HG02571 (cell line): ENCODE results near the gene CIITA.

Source experiments
- ATAC-seq: cut with Tn5 transposase; IDR thresholded peaks from one replicate; pipeline ENCODE4 v1.9.1; 2021; ENCODE audit warnings: mild to moderate bottlenecking, moderate library complexity; ENCODE audit not compliant: unreplicated experiment

CIITA gene

DNA sequence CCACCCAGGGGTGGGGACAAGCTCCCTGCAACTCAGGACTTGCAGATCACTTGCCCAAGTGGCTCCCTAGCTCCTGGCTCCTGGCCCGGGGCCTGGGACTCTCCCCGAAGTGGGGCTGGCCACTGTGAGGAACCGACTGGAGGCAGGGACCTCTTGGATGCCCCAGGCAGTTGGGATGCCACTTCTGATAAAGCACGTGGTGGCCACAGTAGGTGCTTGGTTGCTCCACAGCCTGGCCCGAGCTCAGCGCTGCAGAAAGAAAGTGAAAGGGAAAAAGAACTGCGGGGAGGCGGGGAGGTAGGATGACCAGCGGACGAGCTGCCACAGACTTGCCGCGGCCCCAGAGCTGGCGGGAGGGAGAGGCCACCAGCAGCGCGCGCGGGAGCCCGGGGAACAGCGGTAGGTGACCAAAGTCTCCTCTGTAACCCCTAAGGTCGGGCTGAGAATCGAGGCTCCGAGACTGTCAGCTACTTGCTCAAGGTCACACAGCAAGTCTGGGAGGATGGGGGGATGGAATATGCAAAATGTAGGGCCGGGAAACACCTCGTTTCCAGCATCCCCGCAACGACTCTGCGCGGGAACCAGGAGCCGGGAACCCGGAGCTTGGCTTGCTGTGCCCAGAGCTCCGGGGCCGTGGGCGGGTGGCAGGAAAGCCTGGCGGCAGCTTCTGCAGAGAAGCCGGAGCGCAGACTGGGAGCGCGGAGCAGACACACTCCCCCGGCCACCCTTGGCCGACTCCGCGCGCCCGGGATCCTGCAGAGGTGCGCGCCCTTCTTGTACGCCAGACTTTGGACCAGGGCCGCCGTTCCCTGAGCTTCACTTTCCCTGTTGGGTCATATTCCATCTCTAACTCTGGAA lies 1.9 kb downstream of the CIITA start:
- no peak for ATAC-seq

DNA sequence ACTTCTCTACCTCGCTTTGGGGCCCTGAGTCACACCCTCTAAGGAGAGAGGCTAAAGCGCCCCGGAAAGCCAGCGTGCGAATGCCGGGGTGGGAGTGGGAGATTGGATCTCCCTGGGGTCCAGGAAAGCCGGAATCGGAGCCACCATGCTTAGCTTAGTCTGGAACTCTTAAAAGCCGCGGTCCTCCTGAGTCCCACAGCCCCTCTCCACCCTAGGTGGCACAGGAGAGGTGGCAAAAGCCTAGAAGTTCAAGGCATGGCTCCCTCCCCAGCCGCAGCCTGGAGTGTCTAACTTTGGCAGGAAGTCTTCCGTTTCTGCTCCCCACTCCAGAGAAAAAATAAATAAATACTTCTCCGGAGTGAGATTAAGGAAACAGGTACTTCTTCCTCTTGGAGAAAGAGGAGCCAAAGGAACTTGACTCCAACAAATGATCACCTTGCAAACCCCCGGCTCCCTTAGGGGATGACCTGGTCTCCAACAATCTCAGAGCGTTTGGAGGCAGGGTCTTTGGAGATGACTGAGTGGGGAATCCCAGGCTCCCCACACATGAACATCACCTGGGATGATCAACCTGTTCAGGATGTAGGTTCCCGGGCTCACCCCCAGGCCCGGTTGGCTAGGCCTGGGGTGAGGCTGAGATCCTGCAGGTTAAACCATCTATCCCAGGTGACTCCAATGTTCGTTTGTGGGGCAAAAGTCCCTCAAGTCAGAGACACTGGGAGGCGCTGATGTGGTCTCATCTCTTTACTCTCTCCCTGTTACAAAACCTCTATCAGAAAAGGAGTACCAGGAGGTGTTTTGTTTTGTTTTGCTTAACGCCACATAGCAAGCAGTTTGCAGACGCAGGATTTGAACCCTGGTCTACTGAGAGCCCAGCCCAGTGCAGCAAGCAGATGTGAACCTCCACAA lies 2.9 kb downstream of the CIITA start:
- no peak for ATAC-seq

DNA sequence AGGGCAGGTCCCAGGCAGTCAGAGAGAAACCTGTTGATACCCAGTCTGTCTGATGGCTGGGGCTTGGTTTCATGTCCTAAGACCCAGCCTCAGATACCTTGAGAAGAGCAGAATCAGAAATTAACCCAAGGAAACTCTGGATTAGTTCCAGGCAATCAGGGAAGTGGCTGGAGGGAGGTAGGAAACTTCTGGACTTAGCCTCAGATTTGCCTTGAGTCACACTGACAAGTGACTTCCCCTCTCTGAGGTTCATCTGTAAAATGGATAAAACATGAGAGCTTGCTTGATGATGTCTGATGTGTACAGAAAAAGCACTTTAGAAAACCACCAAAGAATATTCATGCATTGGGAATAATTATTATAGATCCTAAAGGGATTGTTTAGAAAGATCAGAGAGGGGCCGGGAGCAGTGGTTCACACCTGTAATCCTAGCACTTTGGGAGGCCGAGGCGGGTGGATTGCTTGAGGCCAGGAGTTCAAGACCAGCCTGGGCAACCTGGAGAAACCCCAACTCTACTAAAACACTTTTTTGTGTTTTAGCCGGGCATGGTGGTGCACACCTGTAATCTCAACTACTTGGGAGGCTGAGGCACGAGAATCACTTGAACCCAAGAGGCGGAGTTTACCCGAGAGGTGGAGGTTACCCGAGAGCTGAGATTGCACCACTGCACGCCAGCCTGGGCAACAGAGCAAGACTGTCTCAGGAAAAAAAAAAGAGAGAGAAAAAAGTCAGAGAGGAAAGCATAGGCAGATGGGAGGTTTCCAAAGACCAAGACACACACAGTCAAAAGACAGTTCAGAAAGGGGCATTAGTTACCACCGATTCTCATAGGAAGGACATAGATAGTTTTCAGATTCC lies 3.8 kb downstream of the CIITA start:
- ATAC-seq, result no peak

DNA sequence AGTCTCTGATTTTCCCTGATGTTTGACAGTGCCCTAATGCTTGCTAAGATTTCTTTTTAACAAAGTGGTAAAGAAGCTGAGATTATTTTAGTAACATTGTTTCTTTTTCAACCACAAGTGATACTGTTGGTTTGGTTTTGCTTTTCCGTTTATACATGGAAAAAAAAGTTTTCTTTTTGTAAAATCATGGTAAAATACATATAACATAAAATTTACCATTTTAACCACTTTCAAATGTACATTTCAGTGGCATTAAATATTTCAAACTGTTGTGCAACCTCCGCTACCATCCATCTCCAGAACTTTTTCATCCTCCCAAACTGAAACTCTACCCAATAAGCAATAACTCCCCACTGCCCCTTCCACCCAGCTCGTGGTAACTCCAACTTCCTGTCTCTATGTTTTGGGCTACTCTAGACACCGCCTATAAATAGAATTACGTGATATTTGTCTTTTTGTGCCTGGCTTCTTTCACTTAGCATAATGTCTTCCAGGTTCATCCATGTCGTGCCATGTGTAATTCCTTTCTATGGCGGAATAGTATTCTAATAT lies 4.6 kb downstream of the CIITA start:
- no peak for ATAC-seq

DNA sequence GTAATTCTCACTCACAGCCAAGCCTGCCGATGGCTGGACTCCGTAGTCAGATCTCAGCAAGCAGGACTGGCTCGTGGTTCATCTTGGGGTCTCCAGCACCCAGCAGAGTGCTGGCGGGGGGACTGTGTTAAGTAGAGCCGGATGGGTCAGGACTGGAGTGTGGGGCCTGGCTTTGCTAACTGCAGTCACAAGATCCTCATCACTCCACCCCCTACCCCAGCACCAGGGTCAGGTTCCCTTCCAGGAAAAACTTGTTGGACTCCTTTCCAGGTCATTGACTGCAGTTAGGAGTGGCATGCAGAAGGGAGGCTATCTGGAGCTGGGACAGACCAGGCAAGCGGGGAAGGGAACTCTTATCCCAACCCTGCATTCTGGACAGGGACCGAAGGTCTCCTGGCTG lies 6.0 kb downstream of the CIITA start:
- ATAC-seq, result no peak

DNA sequence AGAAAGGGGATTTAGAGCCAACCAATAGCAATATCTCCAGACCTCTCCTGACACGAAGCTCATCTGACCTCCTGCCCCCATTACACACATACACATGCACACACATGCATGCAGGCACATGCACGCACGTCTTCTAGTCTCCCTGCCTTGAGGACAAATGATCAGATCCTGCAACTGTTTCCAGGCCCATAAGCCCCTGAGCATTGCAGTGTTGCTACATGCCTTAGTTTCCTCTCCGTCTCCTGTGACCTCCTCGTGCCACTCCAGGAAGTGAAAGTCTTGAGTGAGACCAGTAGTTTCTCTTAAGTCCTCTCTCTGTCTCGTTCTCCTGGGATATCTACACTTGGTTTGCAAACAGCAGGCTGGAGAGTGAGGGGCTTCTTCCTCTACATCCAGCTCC lies 8.2 kb downstream of the CIITA start:
- no peak for ATAC-seq

DNA sequence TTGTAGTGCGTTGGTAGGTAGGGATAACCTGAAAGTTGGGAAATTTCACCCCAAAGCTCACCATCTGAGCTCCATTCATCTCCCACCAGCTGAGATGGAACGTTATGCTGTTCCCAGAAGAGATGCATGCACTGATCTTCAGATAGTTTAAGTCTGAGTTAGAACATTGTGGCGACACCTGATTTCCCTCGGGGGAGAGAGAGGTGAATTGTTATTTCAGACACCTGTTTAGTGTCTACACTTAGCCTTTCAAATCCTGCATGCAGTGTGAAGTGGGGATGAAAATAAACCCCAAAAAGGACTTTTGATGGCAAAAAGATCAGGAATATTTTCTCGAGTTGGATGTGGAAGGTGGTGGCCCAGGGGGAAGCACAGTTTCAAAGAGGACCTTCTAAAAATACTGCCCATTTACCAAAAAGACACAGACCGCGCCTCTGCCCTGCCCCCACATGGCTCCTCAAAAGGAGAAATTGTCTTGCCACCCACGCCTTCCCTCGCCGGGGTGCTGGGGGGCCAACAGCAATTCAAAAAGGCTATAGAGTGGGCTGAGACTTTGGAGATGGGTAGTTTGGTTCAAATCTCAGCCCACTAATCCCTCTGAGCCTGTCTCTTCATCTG lies 11.4 kb downstream of the CIITA start:
- no peak for ATAC-seq

DNA sequence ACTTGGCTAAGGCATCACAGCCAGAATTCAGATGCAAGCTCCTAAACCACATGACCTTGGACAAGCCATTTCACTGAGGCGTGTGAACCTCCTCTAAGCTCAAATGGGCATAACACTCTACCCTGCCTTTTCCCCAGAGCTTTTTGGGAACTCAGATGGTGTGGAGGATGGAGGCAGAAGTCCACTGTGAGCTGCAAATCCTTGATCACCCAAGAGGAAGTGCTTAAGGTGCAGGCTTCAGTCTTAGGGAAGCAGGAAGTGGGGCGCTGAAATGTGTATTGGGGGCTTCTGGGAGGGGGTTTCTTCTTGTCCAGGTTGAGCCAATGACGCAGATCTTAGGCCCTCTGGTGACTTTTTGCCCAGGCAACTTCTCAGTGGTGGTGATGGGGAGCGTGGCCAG lies 12.9 kb downstream of the CIITA start:
- ATAC-seq, result no peak

DNA sequence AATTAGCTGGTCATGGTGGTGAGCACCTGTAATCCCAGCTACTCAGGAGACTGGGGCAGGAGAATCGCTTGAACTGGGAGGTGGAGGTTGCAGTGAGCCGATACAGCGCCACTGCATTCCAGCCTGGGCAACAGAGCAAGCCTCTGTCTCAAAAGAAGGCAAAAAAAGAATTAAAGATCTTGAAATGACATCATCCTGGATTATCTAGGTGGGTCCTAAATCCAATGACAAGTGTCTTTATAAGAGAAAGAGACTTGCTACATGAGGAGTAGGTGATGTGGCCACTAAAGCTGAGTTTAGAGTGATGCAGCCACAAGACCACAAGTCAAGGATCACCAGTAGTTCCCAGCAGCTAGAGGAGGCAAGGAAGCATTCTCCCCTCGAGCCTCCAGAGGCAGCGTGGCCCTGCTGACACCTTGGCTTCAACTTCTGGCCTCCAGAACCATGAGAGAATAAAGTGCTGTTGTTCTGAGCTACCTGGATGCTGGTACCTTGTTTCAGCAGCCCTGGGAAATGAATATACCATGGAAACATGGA lies 15.8 kb downstream of the CIITA start:
- ATAC-seq, result no peak

DNA sequence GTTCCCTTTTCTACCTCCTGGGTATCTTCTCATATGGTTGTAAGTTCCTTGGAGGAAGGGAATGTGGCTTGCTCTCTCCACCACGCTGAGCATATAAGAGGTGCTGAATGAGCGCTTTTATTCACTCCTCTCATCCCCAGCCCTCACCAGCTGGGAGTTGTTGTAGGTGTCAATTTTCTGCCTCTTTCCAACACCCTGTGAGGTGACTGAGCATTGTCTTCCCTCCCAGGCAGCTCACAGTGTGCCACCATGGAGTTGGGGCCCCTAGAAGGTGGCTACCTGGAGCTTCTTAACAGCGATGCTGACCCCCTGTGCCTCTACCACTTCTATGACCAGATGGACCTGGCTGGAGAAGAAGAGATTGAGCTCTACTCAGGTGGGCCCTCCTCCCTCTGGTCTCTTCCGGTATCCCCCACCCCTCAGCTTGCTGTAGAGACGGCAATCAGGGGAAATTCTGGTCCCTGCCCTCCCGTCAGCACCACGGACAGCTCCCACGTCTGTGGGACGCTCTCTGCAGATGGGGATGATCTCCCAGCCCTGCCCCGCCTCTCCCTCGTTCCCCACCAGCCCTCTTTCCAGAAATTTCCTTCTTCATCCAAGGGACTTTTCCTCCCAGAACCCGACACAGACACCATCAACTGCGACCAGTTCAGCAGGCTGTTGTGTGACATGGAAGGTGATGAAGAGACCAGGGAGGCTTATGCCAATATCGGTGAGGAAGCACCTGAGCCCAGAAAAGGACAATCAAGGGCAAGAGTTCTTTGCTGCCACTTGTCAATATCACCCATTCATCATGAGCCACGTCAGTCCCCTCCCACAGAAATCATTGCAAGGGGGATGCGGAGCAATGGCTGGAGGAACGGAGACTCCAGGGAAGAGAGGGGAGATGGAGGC lies 18.3 kb downstream of the CIITA start:
- ATAC-seq, result no peak

DNA sequence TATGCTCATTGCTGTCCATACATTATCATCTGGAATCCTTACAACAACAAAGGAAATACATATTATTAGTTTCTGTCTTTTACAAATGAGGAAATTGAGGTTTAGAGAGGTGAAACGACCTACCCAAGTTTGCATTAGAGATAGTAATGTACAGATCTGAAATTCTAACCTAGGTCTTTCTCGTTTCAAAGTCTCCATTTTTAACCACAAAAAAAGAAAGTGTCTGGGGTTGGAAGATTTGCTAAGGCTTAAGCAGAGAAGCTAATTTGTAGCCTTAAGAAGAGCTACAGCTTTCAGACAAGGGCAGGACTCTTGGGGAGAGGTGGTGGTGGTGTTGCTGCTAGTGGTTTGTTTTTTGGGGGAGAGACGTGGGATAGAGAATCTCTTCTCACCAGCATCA lies 19.2 kb downstream of the CIITA start:
- no peak for ATAC-seq

DNA sequence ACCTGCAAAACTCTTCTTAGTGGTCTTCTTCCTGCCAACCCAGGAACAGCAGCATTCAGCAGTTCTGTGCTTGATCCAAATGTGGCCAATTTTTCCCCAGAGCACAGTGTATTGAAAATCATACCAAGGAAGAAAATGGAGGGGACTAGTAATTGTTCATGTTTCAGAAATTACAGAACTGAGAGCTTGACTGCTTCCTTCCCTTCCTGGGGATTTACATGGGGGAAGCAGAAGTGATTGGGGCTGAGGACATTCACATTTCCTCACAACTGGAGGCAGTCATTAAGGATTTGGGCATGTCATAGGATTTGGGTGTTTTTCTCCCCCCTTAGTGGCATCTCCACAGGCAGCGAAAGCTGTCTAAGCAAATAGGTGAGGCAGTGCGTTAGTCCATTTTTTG lies 19.7 kb downstream of the CIITA start:
- no peak for ATAC-seq

DNA sequence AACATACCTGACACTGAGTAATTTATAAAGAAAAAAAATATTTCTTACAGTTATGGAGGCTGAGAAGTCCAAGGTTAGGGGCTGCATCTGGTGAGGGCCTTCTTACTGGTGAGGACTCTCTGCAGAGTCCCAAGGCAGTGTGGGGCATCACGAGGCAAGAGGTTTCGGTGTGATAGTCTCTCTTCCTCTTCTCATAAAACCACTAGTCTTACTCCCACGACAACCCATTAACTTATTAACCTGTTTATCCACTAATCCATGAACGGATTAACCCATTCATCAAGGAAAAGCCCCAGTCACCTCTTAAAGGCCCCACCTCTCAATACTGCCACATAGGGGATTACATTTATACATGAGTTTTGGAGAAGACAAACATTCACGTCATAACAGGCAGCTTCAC lies 20.1 kb downstream of the CIITA start:
- no peak for ATAC-seq

DNA sequence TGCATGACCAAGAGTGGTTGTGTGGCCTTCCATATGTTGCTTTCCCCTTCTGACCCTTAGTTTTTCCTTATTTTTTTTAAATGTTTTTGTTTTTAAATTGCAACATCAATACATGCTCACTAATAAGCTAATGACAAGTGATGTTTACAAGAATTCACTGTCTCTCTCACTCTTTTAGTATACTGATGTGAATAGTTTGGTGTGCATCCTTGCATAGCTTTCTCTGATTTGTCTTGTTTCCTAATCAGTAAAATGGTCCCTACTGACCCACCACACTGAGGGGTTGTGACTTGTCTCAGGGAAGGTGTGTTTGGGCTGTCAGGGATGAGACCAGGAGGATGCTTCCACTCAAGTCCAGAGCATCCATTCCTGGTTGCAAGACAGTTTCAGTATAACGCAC lies 26.0 kb downstream of the CIITA start:
- no peak for ATAC-seq

DNA sequence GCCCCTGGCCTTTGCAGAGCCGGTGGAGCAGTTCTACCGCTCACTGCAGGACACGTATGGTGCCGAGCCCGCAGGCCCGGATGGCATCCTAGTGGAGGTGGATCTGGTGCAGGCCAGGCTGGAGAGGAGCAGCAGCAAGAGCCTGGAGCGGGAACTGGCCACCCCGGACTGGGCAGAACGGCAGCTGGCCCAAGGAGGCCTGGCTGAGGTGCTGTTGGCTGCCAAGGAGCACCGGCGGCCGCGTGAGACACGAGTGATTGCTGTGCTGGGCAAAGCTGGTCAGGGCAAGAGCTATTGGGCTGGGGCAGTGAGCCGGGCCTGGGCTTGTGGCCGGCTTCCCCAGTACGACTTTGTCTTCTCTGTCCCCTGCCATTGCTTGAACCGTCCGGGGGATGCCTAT lies 29.5 kb downstream of the CIITA start:
- no peak for ATAC-seq

DNA sequence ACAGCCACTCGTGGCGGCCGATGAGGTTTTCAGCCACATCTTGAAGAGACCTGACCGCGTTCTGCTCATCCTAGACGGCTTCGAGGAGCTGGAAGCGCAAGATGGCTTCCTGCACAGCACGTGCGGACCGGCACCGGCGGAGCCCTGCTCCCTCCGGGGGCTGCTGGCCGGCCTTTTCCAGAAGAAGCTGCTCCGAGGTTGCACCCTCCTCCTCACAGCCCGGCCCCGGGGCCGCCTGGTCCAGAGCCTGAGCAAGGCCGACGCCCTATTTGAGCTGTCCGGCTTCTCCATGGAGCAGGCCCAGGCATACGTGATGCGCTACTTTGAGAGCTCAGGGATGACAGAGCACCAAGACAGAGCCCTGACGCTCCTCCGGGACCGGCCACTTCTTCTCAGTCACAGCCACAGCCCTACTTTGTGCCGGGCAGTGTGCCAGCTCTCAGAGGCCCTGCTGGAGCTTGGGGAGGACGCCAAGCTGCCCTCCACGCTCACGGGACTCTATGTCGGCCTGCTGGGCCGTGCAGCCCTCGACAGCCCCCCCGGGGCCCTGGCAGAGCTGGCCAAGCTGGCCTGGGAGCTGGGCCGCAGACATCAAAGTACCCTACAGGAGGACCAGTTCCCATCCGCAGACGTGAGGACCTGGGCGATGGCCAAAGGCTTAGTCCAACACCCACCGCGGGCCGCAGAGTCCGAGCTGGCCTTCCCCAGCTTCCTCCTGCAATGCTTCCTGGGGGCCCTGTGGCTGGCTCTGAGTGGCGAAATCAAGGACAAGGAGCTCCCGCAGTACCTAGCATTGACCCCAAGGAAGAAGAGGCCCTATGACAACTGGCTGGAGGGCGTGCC lies 30.1 kb downstream of the CIITA start:
- no peak for ATAC-seq

DNA sequence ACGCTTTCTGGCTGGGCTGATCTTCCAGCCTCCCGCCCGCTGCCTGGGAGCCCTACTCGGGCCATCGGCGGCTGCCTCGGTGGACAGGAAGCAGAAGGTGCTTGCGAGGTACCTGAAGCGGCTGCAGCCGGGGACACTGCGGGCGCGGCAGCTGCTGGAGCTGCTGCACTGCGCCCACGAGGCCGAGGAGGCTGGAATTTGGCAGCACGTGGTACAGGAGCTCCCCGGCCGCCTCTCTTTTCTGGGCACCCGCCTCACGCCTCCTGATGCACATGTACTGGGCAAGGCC lies 30.7 kb downstream of the CIITA start:
- ATAC-seq, result no peak

DNA sequence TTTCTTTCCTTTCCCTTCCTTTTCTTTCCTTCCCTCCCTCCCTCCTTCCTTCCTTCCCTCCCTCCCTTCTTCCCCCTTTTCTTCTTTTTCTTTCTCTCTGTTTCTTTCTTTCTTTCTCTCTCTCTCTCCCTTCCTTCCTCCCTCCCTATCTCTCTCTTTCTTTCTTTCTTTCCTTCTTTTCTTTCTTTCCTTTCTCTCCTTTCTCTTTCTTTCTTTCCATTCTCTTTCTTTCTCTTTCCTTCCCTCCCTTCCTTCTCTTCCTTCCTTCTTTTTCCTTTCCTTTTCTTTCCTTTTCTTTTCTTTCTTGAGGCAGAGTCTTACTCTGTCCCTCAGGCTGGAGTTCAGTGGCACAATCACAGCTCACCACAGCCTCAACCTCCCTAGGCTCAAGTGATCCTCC lies 34.3 kb downstream of the CIITA start:
- no peak for ATAC-seq
